Measurements from ENCODE around the gene GSTP1. TPM values are rescaled to one million over a fixed set of nuclear protein-coding genes. Genes with fewer than 3 reads are reported as not detected.
"Not testable (repeated sequence)": the region's sequence is repeated elsewhere in the genome, so short reads cannot be mapped to it uniquely, and the experiment has no call there.

The GSTP1 gene
- total and polyA plus RNA-seq, 9 of the 15 experiments (the other 6 are each of a cell fraction or from before 2014, with no cell fraction given), result 592 to 2,150 (median 1,204) TPM

DNA sequence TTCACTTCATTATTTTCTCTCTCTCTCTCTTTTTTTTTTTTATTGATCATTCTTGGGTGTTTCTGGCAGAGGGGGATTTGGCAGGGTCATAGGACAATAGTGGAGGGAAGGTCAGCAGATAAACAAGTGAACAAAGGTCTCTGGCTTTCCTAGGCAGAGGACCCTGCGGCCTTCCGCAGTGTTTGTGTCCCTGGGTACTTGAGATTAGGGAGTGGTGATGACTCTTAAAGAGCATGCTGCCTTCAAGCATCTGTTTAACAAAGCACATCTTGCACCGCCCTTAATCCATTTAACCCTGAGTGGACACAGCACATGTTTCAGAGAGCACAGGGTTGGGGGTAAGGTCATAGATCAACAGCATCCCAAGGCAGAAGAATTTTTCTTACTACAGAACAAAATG lies 13.8 kb downstream of the GSTP1 start:
- POLR2A ChIA-PET; FAIRE-seq; H3K4me2 ChIP-seq (ENCODE audit: insufficient read depth, low read length); H3K27ac ChIP-seq (ENCODE audit: extremely low read depth, low read depth, low read length); H2AFZ ChIP-seq (ENCODE audit: low read depth, low read length); H3K27me3 ChIP-seq (ENCODE audit: control insufficient read depth in 2 of 2, insufficient read depth in 2 of 2, low read length in 2 of 2); H3K4me3 ChIP-seq; H3K9ac ChIP-seq (ENCODE audit: insufficient read depth in 1 of 2, low read depth in 2 of 2, low read length in 2 of 2); H3K9me3 ChIP-seq (replicated peaks; ENCODE audit: control insufficient read depth, insufficient read depth, low read depth, low read length); H4K20me1 ChIP-seq (replicated peaks; ENCODE audit: control insufficient read depth, insufficient read depth, low read length); ATAC-seq; H3K79me2 ChIP-seq (ENCODE audit: control insufficient read depth, insufficient read depth, low read length); H3K9me1 ChIP-seq (ENCODE audit: control insufficient read depth, insufficient read depth, low read length); CTCF ChIA-PET (ENCODE audit: low intra/inter-chr PET ratio); in situ Hi-C loops (cut with MboI); intact Hi-C loops (cut with micrococcal nuclease); DNase-seq (ENCODE audit: extremely low read depth in 1 of 4, low spot score in 3 of 4); BruUV-seq (replicated peaks); H3K36me3 ChIP-seq (ENCODE audit: control insufficient read depth, insufficient read depth, low read length): not testable (repeated sequence)
- TF ChIP-seq CBFA2T2 (conservative IDR thresholded peaks at IDR 0.05) (peak; percentile 54), CBFA2T3 (IDR thresholded peaks at IDR 0.05) (peak; percentile 73), DPF2 (IDR thresholded peaks at IDR 0.05) (peak; percentile 41; the same call in 1 of the 2 replicates), SOX6 (IDR thresholded peaks at IDR 0.05) (peak; percentile 22; the same call in 1 of the 2 replicates), ARID1B (IDR thresholded peaks at IDR 0.05) (peak; percentile 22; the same call in 1 of the 2 replicates), TAL1 (IDR thresholded peaks at IDR 0.05) (peak; percentile 13; the same call in 1 of the 2 replicates), KDM1A (IDR thresholded peaks at IDR 0.05) (0 out of 4 replicates have a peak, but pooled peaks have one; percentile 10 to 13), SMARCA4 (IDR thresholded peaks at IDR 0.05) (peak; percentile 25; the same call in 1 of the 2 replicates)
- H3K4me1 ChIP-seq (replicated peaks in 1 of 2; ENCODE audit: control insufficient read depth in 2 of 2, insufficient read depth in 2 of 2, low read length in 2 of 2), result peaks cover 26 to 37% of the 10 kb centered on the region in 2 experiments
- no CpG with 5 or more reads among the region's 3 CpGs for WGBS (ENCODE audit: insufficient coverage, low coverage, missing lambda C conversion rate)

- H3K27me3 ChIP-seq (ENCODE audit: control insufficient read depth in 2 of 2, insufficient read depth in 2 of 2, low read length in 2 of 2); intact Hi-C loops (cut with micrococcal nuclease); FAIRE-seq; H3K27ac ChIP-seq (ENCODE audit: extremely low read depth, low read depth, low read length); H3K9me3 ChIP-seq (replicated peaks; ENCODE audit: control insufficient read depth, insufficient read depth, low read depth, low read length); H3K79me2 ChIP-seq (ENCODE audit: control insufficient read depth, insufficient read depth, low read length); H4K20me1 ChIP-seq (replicated peaks; ENCODE audit: control insufficient read depth, insufficient read depth, low read length); CTCF ChIA-PET (ENCODE audit: low intra/inter-chr PET ratio); ATAC-seq; DNase-seq (ENCODE audit: extremely low read depth in 1 of 4, low spot score in 3 of 4); H3K4me3 ChIP-seq; POLR2A ChIA-PET; H2AFZ ChIP-seq (ENCODE audit: low read depth, low read length); H3K9me1 ChIP-seq (ENCODE audit: control insufficient read depth, insufficient read depth, low read length); H3K36me3 ChIP-seq (ENCODE audit: control insufficient read depth, insufficient read depth, low read length); H3K9ac ChIP-seq (ENCODE audit: insufficient read depth in 1 of 2, low read depth in 2 of 2, low read length in 2 of 2); BruUV-seq (replicated peaks); in situ Hi-C loops (cut with MboI); H3K4me2 ChIP-seq (ENCODE audit: insufficient read depth, low read length): not testable (repeated sequence)
- H3K4me1 ChIP-seq (replicated peaks in 1 of 2; ENCODE audit: control insufficient read depth in 2 of 2, insufficient read depth in 2 of 2, low read length in 2 of 2), result peaks cover 29 to 36% of the 10 kb centered on the region in 2 experiments
- 91% methylated on average over 21 of the region's 26 CpGs for WGBS (ENCODE audit: insufficient coverage, low coverage, missing lambda C conversion rate)
These were observed 14.4 kb downstream of the GSTP1 start for GRCh38 chr11:67597963-67598362.
